SK-N-SH (cell line): ENCODE results near the gene THBS1. TPM values are rescaled to one million over a fixed set of nuclear protein-coding genes. Genes with fewer than 3 reads are reported as not detected.

Experiments
- CTCF ChIA-PET: fragments of 300-600, 350-600 bp; formaldehyde crosslinking; extraction: SDS; loops from one replicate; lab custom pipeline; 2021; lab: Yijun Ruan, JAX
- POLR2A ChIA-PET: fragments of 350-600 bp; sonication (Branson Sonifier 250); formaldehyde crosslinking; extraction: SDS; loops from one replicate; lab custom pipeline; 2020; ENCODE audit warnings: antibody characterized with exemption, inconsistent platforms; lab: Yijun Ruan, JAX
- DNase-seq: peaks from one replicate; pipeline ENCODE4 v3.0.0; 2012
- H2AFZ ChIP-seq: fragments of 200-600 bp; sonication (generic); 2 replicates; pipeline ENCODE4 v1.8.1; 2016; ENCODE audit warnings: antibody characterized with exemption, mild to moderate bottlenecking, low read depth
- H3F3A ChIP-seq: fragments of 200-600 bp; sonication (generic); replicated peaks from 2 replicates; pipeline ENCODE3; 2016; ENCODE audit warnings: antibody characterized with exemption, mild to moderate bottlenecking; ENCODE audit not compliant: insufficient read depth
- H3K27ac ChIP-seq, 2 experiments: fragments of 200-500 bp in 1 of 2; fragments of 200-600 bp in 1 of 2; sonication (Bioruptor generic) in 1 of 2; sonication (generic), shearing (Covaris generic) in 1 of 2; 2 replicates each; pipeline versions ENCODE4 v1.5.1 to v1.6.1; 2014 to 2016; ENCODE audit warnings: low read depth in 2 of 2, inconsistent platforms in 1 of 2, low read length in 1 of 2, mild to moderate bottlenecking in 1 of 2, mixed read lengths in 1 of 2
- H3K27me3 ChIP-seq: fragments of 200-600 bp; sonication (generic), shearing (Covaris generic); 2 replicates; pipeline ENCODE4 v1.6.1; 2016; ENCODE audit warnings: mixed run types; ENCODE audit not compliant: insufficient read depth
- H3K36me3 ChIP-seq, 2 experiments: fragments of 200-500 bp in 1 of 2; fragments of 200-600 bp in 1 of 2; sonication (Bioruptor generic) in 1 of 2; sonication (generic) in 1 of 2; replicated peaks in 1 of 2; 2 replicates each; pipeline versions ENCODE3 to v1.5.1; 2014 to 2016; ENCODE audit warnings: low read length in 1 of 2, mild to moderate bottlenecking in 1 of 2; ENCODE audit not compliant: insufficient read depth in 2 of 2, control insufficient read depth in 1 of 2
- H3K4me1 ChIP-seq, 2 experiments: fragments of 200-500 bp in 1 of 2; fragments of 200-600 bp in 1 of 2; sonication (Bioruptor generic) in 1 of 2; sonication (generic), shearing (Covaris generic) in 1 of 2; 2 replicates each; pipeline versions ENCODE4 v1.5.1 to v1.6.1; 2014 to 2016; ENCODE audit warnings: low read depth in 1 of 2, low read length in 1 of 2, mixed run types in 1 of 2; ENCODE audit not compliant: insufficient read depth in 2 of 2, control insufficient read depth in 1 of 2
- H3K4me2 ChIP-seq: fragments of 200-600 bp; sonication (generic), shearing (Covaris generic); 2 replicates; pipeline ENCODE4 v1.6.1; 2017; ENCODE audit warnings: mixed run types
- H3K4me3 ChIP-seq, 2 experiments: fragments of 200-500 bp in 1 of 2; fragments of 200-600 bp in 1 of 2; sonication (Bioruptor generic) in 1 of 2; sonication (generic), shearing (Covaris generic) in 1 of 2; 2 replicates each; pipeline versions ENCODE4 v1.5.1 to v1.8.1; 2014 to 2016; ENCODE audit warnings: low read depth in 2 of 2, inconsistent platforms in 1 of 2, low read length in 1 of 2, mild to moderate bottlenecking in 1 of 2, mixed read lengths in 1 of 2, moderate library complexity in 1 of 2
- H3K79me2 ChIP-seq: fragments of 200-600 bp; sonication (generic); 2 replicates; pipeline ENCODE4 v1.8.1; 2017; ENCODE audit warnings: mild to moderate bottlenecking; ENCODE audit not compliant: insufficient read depth
- H3K9ac ChIP-seq: fragments of 200-600 bp; sonication (generic); 2 replicates; pipeline ENCODE4 v1.6.1; 2017; ENCODE audit warnings: mixed run types
- H3K9me2 ChIP-seq: fragments of 200-600 bp; sonication (generic); 2 replicates; pipeline ENCODE4 v1.6.1; 2017; ENCODE audit warnings: mixed run types
- H3K9me3 ChIP-seq: fragments of 200-600 bp; sonication (generic); 2 replicates; pipeline ENCODE4 v1.6.1; 2017; ENCODE audit warnings: mixed run types, mild to moderate bottlenecking, moderate library complexity
- H4K20me1 ChIP-seq: fragments of 200-600 bp; sonication (generic); 2 replicates; pipeline ENCODE4 v1.6.1; 2017; ENCODE audit warnings: mild to moderate bottlenecking, mixed run types; ENCODE audit not compliant: insufficient read depth
- CHD2 ChIP-seq: fragments of 150-350 bp; IDR thresholded peaks from 2 replicates; pipeline ENCODE4 v1.6.1; 2018; ENCODE audit warnings: low read length; ENCODE audit not compliant: partially characterized antibody
- ELF1 ChIP-seq: IDR thresholded peaks from 2 replicates; pipeline ENCODE4 v1.4.0; 2012
- EP300 ChIP-seq, 2 experiments: IDR thresholded peaks; 2 replicates each; pipeline versions ENCODE4 v1.4.0 to v1.6.1; 2012; ENCODE audit warnings: borderline replicate concordance in 1 of 2, low read depth in 1 of 2, low read length in 1 of 2
- EZH2phosphoT487 ChIP-seq: fragments of 200-600 bp; sonication (generic); IDR thresholded peaks from 2 replicates; pipeline ENCODE4 v1.6.1; 2017; ENCODE audit warnings: low read depth, mixed run types, mild to moderate bottlenecking, antibody characterized with exemption, moderate library complexity, borderline replicate concordance
- FOXJ3 ChIP-seq: sonication (generic); formaldehyde crosslinking; IDR thresholded peaks from 2 replicates; pipeline ENCODE4 v1.5.1; 2020; ENCODE audit warnings: mild to moderate bottlenecking, missing genetic modification reagents
- FOXM1 ChIP-seq: IDR thresholded peaks from 2 replicates; pipeline ENCODE4 v1.4.0; 2012; ENCODE audit warnings: low read depth, mild to moderate bottlenecking
- GATA2 ChIP-seq: sonication (generic); formaldehyde crosslinking; IDR thresholded peaks from 2 replicates; pipeline ENCODE4 v1.5.0; 2020; ENCODE audit warnings: mild to moderate bottlenecking, missing genetic modification reagents
- JUND ChIP-seq: IDR thresholded peaks from 2 replicates; pipeline ENCODE4 v1.4.0; 2012
- MAX ChIP-seq: IDR thresholded peaks from 2 replicates; pipeline ENCODE4 v1.4.0; 2012; ENCODE audit warnings: low read depth
- MEF2A ChIP-seq: IDR thresholded peaks from 2 replicates; pipeline ENCODE4 v1.4.0; 2012; ENCODE audit warnings: low read depth, borderline replicate concordance
- MXI1 ChIP-seq: IDR thresholded peaks from 2 replicates; pipeline ENCODE4 v1.6.1; 2012; ENCODE audit warnings: mild to moderate bottlenecking, low read depth, low read length, improper control_type of control experiment
- NFIC ChIP-seq: IDR thresholded peaks from 2 replicates; pipeline ENCODE4 v1.4.0; 2012; ENCODE audit warnings: borderline replicate concordance
- NRF1 ChIP-seq: IDR thresholded peaks from 2 replicates; pipeline ENCODE4 v1.6.1; 2012; ENCODE audit warnings: low read depth, mild to moderate bottlenecking, low read length
- PBX3 ChIP-seq: IDR thresholded peaks from 2 replicates; pipeline ENCODE4; 2012
- POLR2AphosphoS5 ChIP-seq: IDR thresholded peaks from 2 replicates; pipeline ENCODE4 v1.6.1; 2012; ENCODE audit warnings: low read depth, low read length
- RAD21 ChIP-seq: IDR thresholded peaks from 2 replicates; pipeline ENCODE4 v1.6.1; 2012; ENCODE audit warnings: mild to moderate bottlenecking, low read length
- SIN3A ChIP-seq: IDR thresholded peaks from 2 replicates; pipeline ENCODE4 v1.6.1; 2012; ENCODE audit warnings: low read depth, mild to moderate bottlenecking, low read length, moderate library complexity, borderline replicate concordance
- TCF12 ChIP-seq: IDR thresholded peaks from 2 replicates; pipeline ENCODE4 v1.4.0; 2012
- USF1 ChIP-seq: IDR thresholded peaks from 2 replicates; pipeline ENCODE4 v1.4.0; 2012; ENCODE audit warnings: low read depth, borderline replicate concordance
- ZBTB33 ChIP-seq: IDR thresholded peaks from 2 replicates; pipeline ENCODE4 v1.4.0; 2012; ENCODE audit warnings: low read depth, borderline replicate concordance
- WGBS: methylation state at CpG from one replicate; pipeline ENCODE4 v1.1.6; 2017; ENCODE audit warnings: low lambda C conversion rate; 5-methylcytosine and 5-hydroxymethylcytosine counted together
- polyA plus RNA-seq, 3 experiments: library from polyadenylated mRNA; depleted of rRNA; stranded (reverse); fragments of >200 nt; gene quantifications; 2 replicates each; pipeline ENCODE4 v1.2.3, GENCODE V29; 2012

The THBS1 gene
- polyA plus RNA-seq, 1 of the 3 experiments (the other 2 are of a cell fraction): 117 TPM

- H2AFZ ChIP-seq: no peak overlapping the region
- no peaks in the 10 kb centered on the region for H3K36me3 ChIP-seq
- H3F3A ChIP-seq: no peaks in the 10 kb centered on the region
- peaks cover 0 to 9% of the 10 kb centered on the region in 2 experiments; a peak in 2 of 4 replicates for H3K4me1 ChIP-seq
- H3K27ac ChIP-seq: no peak overlapping the region
- CTCF ChIA-PET: interaction anchor here (1.0 to 3.0 kb wide), 3 partner anchors 16 to 913 kb away, joined by 3 to 9 read pairs (median 3); no protein-coding TSS in a partner anchor
- H3K4me2 ChIP-seq: no peak overlapping the region
- 84% methylated on average over 1 of the region's 1 CpG for WGBS
- no peaks in the 10 kb centered on the region for H3K27me3 ChIP-seq
- no peaks in the 10 kb centered on the region for H3K79me2 ChIP-seq
- no peaks in the 10 kb centered on the region for H3K9me2 ChIP-seq
- no peaks in the 10 kb centered on the region for H3K9me3 ChIP-seq
- TF ChIP-seq CHD2: no peak
- TF ChIP-seq ELF1: no peak
- TF ChIP-seq EP300 (IDR thresholded peaks at IDR 0.05; ENCODE audit: borderline replicate concordance in 1 of 2, low read depth in 1 of 2, low read length in 1 of 2): no peak
- TF ChIP-seq PBX3: no peak
- no peak for TF ChIP-seq SIN3A
- no peak for TF ChIP-seq JUND
- TF ChIP-seq USF1: no peak
- no peak for TF ChIP-seq EZH2phosphoT487
- TF ChIP-seq TCF12: no peak
- no peak for TF ChIP-seq MEF2A
- no peak for TF ChIP-seq MAX
- TF ChIP-seq NFIC: no peak
- TF ChIP-seq RAD21: no peak
- TF ChIP-seq FOXM1: no peak
- no peak for TF ChIP-seq FOXJ3 (CRISPR knock-in tag)
- no peak for TF ChIP-seq POLR2AphosphoS5
- TF ChIP-seq GATA2 (CRISPR knock-in tag): no peak
- no peak for TF ChIP-seq MXI1
- TF ChIP-seq ZBTB33: no peak
- no peak for TF ChIP-seq NRF1
- TF ChIP-seq, all 33 proteins: peak for 0
- Histone ChIP-seq H4K20me1 (no peaks in the 10 kb centered on the region), H3K4me3 (no peak overlapping the region), H3K9ac (no peak overlapping the region)
- POLR2A ChIA-PET: no interaction called here
- DNase-seq: no peak
Observed at GRCh38 chr15:39621210-39621609, 40.3 kb downstream of the THBS1 start.
